Kasumi-1 (cell line): ENCODE results near the gene ADSL.

Experiments used
- DNase-seq, 2 experiments: peaks; one replicate each; lab custom pipeline; 2025; lab: John Stamatoyannopoulos, UW

ADSL gene

DNA sequence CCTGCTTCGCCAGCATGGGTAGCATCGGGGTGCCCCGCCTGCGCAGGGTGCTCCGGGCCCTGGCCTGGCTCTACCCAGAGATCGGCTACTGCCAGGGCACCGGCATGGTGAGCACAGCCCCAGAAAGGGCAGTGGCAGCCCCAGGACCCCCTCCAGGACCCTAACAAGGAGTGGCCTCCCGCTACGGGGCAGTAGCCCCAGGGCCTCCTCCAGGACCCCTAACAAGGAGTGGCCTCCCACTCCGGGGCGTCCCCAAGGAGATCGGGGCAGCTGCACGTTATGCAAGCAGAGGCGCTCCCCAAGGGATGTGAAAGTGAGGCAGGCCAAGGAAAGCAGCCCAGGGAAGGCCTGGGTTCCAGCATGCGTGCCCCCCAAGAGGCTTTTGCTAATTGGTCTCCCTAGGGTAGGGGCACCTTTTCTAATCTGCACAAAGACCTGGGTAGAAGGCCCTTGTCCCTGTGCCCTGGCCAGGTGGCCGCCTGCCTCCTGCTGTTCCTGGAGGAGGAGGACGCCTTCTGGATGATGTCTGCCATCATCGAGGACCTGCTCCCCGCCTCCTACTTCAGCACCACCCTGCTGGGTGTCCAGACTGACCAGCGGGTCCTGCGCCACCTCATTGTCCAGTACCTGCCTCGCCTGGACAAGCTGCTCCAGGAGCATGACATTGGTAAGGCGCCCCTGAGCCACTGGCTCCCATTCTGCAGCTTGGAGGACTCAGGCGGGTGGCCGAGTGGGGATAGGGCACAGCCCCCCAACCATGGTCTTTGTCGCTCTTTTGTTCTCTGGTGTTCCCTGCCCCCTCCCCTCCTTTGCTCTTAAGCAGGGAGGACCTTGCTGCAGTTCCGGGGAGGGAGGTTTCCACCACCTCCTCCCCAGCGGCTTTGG, 59.1 kb downstream of the ADSL start:
- no peak for DNase-seq

DNA sequence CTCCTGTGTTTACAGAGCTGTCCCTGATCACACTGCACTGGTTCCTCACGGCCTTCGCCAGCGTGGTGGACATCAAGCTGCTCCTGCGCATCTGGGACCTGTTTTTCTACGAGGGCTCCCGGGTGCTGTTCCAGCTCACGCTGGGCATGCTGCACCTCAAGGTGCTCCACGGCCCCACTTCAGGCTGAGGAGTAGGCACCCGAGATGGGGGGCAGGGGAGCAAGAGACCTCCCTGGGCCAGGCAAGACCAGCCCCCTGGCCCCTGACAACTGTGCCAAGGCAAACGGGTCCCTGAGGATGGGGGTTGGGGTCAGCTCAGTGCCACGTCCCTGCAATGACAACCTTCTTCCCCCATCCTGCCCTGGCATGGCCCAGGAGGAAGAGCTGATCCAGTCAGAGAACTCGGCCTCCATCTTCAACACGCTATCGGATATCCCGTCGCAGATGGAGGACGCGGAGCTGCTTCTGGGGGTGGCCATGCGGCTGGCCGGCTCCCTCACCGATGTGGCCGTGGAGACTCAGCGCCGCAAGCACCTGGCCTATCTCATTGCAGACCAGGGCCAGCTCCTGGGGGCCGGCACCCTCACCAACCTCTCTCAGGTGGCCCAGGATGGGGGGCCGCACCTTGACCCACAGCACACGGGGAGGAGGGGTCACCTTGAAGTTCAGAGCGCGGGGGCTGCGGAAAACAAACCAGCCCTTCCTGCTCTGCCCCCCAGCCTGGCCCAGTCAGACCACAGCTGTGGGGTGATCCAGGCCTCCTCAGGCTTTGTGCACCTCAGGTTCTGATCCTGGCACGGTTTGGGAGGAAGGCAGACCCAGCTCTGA, 60.0 kb downstream of the ADSL start:
- no peak for DNase-seq

DNA sequence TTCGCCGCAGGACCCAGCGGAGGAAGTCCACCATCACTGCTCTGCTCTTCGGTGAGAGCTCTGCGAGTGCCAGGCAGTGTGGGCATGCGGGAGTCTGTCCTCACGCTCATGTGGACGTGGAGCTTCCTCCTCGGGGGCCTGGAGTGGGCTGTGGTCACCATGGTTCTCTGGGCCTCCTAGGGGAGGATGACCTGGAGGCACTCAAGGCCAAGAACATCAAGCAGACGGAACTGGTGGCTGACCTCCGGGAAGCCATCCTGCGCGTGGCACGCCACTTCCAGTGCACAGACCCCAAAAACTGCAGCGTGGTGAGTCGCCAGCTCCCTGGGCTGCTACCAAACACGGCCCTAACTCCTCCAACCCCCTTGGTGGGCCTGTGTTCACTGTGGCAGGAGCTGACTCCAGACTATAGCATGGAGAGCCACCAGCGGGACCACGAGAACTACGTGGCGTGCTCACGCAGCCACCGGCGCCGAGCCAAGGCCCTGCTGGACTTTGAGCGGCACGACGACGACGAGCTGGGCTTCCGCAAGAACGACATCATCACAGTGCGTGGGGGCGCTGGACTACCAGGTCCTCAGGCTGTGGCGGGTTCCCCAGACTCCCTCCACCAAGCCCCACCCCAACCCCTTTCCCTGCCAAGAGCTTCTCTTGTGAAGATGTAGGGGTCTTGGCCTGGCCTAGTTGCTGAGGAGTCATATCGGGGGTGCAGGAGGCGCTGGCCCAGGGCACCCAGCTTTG, 60.9 kb downstream of the ADSL start:
- DNase-seq, result no peak

- no peak for DNase-seq
These were observed 61.8 kb downstream of the ADSL start for GRCh38 chr22:40407831-40408717.

DNA sequence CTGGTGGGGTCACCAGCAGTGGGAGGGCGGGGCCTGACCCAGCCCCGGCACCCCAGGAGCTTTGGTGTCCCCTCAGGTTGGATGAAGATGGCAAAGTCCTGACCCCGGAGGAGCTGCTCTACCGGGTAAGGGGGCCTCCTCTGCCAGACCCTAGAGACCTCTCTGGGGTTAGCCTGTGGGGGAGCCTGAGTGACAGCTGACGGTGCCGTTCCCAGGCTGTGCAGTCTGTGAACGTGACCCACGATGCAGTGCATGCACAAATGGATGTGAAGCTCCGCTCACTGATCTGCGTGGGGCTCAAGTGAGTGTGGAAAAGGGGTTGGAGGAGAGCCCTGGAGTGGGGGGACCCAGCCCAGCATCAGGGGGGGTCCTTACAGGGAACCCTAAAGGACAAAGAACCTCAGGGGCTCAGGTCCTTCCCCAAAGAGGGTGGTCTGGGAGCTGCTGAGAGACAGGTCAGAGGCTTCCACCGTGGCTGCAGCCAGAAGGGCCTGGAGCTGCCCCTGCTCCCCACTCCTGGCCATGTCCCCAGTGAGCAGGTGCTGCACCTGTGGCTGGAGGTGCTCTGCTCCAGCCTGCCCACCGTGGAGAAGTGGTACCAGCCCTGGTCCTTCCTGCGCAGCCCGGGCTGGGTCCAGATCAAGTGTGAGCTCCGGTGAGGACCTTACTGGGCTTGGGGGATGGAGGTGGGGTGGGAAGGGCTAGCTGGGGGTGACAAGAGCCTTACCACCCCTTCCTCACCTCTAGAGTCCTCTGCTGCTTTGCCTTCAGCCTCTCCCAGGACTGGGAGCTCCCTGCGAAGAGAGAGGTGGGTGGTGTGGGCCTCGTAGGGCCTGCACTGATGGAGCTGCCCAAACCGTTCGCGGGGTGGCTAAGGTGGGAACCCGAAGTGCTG, 62.7 kb downstream of the ADSL start:
- no peak for DNase-seq

DNA sequence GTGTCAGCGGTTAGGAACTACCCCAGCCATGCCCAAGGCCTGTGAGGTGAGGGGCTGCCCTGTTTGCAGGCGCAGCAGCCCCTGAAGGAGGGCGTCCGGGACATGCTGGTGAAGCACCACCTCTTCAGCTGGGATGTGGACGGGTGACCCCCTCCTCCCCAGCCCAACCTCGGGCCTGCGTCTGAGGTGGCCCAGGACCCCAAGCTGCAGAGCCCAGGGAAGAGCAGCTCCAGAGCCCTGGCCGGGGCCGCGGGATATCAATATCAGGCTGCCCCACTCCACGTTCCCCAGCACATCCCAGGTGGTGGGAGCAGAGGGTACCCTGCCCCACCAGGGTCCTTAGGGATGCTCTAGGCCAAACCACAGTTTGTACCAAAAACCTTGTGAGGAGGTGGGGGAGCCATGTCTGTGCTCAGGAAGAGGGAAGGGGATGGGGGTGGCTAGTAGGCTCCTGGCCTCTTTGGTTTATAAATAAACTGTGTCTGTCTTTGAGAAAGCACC, 63.4 kb downstream of the ADSL start:
- no peak for DNase-seq

DNA sequence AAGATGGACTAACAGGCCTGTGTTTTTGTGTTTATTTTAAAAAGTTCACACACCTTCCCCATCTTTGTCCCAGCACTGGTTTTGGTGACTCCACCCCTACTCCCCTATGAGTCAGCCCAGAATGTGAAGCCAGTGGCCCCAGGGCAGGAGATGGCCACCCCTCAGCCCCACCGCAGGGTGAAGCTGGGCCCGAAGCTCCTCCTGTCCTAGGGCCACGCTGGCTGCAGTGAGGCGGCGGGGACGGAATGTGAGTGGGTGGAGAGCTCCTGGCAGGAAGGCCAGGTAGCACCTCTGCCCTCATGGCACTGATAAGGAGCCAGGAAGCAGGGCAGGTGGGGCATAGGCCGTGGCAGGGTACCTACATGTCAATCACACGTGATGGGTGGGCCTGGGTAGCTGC, 64.0 kb downstream of the ADSL start:
- no peak for DNase-seq

GRCh38 chr22:40410731-40411505, 64.6 kb downstream of the ADSL start:
- DNase-seq, result no peak

- DNase-seq, result no peak
These were observed 65.2 kb downstream of the ADSL start for GRCh38 chr22:40411506-40411861.

DNA sequence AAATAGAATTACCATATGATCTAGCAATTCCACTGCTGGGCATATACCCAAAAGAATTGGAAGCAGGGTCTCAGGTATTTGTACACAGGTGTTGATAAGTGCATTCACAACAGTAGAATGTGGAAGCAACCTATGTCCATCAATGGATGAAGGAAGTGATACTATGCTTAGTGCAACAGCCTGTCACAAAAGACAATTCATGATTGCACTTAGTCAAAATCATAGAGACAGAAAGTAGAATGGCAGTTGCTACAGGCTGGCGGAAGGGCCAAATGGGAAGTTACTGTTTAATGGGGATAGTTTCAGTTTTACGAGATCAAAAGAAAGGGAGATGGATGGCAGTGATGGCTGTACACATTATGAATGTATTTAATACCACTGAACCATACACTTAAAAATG, 66.1 kb downstream of the ADSL start:
- DNase-seq, result no peak

DNA sequence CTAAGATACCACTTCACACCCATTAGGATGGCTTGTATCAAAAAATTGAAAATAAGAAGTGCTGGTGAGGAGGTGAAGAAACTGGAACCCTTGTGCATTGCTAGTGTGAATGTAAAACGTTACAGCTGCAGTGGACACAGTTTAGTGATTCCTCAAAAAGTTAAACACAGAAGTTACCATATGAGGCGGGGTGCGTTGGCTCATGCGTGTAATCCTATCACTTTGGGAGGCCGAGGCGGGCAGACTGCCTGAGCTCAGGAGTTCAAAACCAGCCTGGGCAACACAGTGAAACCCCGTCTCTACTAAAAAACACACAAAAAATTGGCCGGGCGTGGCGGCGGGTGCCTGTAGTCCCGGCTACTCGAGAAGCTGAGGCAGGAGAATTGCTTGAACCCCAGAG, 67.6 kb downstream of the ADSL start:
- no peak for DNase-seq

DNA sequence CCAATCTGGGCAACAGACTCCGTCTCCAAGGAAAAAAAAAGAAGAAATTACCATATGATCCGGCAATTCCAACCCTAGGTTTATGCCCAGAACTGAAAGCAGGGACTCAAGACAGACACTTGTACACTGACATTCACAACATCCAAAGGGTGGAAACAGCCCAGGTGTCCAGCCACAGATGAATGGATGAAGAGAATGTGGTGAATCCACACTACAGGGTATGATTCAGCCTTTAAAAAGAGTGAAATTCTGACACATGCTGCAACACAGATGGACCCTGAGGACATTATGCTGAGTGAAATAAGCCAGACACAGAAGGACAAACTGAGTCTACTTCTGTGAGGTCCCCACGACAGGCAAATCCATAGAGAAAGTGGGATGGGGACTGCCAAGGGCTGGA, 68.0 kb downstream of the ADSL start:
- no peak for DNase-seq

DNA sequence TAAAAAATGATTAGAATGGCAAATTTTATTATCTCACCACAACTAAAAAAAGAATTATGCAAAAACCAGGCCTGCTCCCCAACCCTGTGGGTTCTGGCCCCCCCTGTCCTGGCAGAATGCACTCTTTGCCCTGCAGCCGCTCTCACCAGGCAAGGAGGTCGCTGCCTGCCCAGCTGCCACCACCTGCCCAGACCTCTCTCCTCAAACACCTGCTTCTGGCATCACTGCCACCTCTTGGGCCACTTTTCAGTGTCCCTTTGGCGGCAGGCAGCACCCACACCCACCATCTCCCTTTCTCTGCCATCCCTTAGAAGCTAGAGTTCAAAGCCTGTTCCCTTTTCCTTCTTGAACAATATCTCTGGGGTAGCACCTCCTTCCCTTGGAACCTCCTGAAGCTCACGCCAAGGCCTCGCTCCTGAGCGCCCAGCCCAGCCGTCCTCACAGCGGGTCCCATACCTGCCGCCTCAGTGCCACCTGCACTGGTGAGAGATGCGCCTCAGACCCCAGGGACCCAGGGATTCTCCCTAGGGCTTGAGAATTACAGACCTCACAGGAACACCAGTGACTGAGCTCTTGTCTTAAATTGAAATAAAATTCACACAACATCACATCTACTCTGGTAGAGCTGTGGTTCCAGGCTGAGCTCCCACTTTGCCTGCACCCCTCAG, 68.7 kb downstream of the ADSL start:
- no peak for DNase-seq

- peak; percentile 80 to 91 for DNase-seq
These were observed 69.4 kb downstream of the ADSL start for GRCh38 chr22:40415531-40416266.

DNA sequence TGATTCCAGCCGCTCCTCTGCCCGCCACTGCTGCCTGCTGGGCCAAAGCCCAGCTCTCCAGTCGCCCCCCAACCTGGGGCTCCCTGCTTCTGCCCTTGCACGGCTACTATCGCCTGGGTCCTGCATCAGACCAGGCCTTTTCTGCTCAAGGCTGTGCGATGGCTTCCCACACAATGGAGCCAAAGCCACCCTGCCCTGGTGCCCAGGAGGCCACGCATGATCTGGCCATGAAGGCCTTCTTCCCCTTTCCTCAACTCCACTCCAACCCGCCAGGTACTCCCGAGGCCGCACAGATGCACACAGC, 69.9 kb downstream of the ADSL start:
- no peak for DNase-seq

- no peak for DNase-seq
These were observed 70.3 kb downstream of the ADSL start for GRCh38 chr22:40416636-40417035.

DNA sequence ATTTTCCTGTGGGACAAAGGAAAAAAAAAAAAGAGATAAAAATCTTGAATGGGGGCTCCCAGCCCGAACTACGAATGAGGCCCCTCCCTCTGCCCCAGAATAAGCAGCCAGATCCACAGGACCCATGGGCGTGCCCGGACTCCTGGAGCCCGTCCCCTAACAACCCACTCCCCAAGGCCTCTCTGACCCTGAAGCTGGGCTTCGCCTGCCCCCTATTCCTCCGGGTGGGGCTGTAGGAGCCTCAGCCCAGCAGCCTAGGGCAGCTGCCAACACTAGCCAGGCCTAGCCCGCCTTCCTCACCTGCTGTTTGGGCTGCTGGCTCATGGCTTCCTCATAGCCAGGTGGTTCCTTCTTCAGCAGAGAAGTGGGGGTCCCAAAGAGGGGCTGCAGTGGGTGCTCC, 70.7 kb downstream of the ADSL start:
- no peak for DNase-seq

- DNase-seq, result no peak
These were observed 71.6 kb downstream of the ADSL start for GRCh38 chr22:40417881-40418280.
